Right lobe of liver (tissue), 4 donors: Measurements from ENCODE around the gene SPRING1.

ENCODE experiments used
- POLR2A ChIP-seq: fragments of 450-650 bp; IDR thresholded peaks from one replicate; pipeline ENCODE4 v1.6.1; 2017; ENCODE audit warnings: antibody characterized with exemption, mild to moderate bottlenecking
- TF ChIP-seq, protein P1 (sequence below), 4 donors: fragments of 200-600 bp in 3 of 4; fragments of 450-650 bp in 1 of 4; IDR thresholded peaks; one replicate each; pipeline versions ENCODE4 v1.5.1 to v1.8.0; 2016 to 2022; ENCODE audit warnings: antibody characterized with exemption in 4 of 4, mild to moderate bottlenecking in 2 of 4
- donor health status: DM: no; HTN: no; CAD: no.
- donor health status: DM: no; HTN: no; CAD: no.
- donor health status: DM: no; HTN: yes; CAD: no.

DNA sequence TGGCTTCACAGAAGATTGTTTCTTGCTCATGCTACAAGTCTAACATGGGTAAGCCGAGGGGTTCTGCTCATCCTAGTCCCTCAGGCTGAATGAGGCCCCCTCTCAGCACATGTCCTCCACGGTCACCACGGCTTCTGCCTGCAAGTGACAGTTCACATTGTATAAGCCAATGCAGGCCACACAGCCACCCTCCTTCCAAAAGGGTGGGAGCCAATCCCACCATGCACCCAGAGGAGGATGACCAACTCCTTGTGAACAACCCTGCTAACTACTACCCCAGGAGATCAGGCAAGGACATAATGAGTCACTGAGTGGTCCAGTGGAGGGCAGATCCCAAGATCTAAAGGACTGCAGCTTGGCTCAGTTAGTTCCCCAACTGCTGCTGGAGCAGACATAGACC lies 6.1 kb downstream of the SPRING1 start:
- TF ChIP-seq, protein P1, sequence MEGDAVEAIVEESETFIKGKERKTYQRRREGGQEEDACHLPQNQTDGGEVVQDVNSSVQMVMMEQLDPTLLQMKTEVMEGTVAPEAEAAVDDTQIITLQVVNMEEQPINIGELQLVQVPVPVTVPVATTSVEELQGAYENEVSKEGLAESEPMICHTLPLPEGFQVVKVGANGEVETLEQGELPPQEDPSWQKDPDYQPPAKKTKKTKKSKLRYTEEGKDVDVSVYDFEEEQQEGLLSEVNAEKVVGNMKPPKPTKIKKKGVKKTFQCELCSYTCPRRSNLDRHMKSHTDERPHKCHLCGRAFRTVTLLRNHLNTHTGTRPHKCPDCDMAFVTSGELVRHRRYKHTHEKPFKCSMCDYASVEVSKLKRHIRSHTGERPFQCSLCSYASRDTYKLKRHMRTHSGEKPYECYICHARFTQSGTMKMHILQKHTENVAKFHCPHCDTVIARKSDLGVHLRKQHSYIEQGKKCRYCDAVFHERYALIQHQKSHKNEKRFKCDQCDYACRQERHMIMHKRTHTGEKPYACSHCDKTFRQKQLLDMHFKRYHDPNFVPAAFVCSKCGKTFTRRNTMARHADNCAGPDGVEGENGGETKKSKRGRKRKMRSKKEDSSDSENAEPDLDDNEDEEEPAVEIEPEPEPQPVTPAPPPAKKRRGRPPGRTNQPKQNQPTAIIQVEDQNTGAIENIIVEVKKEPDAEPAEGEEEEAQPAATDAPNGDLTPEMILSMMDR (IDR thresholded peaks at IDR 0.05): no peak
- TF ChIP-seq POLR2A: no peak
